SK-N-SH (cell line): ENCODE data around the gene GAS6.

Source experiments
- CHD2 ChIP-seq: fragments of 150-350 bp; IDR thresholded peaks from 2 replicates; pipeline ENCODE4 v1.6.1; 2018; ENCODE audit warnings: low read length; ENCODE audit not compliant: partially characterized antibody
- CTCF ChIP-seq: fragments of 200-600 bp; sonication (generic); IDR thresholded peaks from 2 replicates; pipeline ENCODE4 v1.6.1; 2017; ENCODE audit warnings: antibody characterized with exemption, mild to moderate bottlenecking, moderate library complexity
- EP300 ChIP-seq, 2 experiments: IDR thresholded peaks; 2 replicates each; pipeline versions ENCODE4 v1.4.0 to v1.6.1; 2012; ENCODE audit warnings: borderline replicate concordance in 1 of 2, low read depth in 1 of 2, low read length in 1 of 2
- FOXM1 ChIP-seq: IDR thresholded peaks from 2 replicates; pipeline ENCODE4 v1.4.0; 2012; ENCODE audit warnings: low read depth, mild to moderate bottlenecking
- MAX ChIP-seq: IDR thresholded peaks from 2 replicates; pipeline ENCODE4 v1.4.0; 2012; ENCODE audit warnings: low read depth
- NFIC ChIP-seq: IDR thresholded peaks from 2 replicates; pipeline ENCODE4 v1.4.0; 2012; ENCODE audit warnings: borderline replicate concordance
- RAD21 ChIP-seq: IDR thresholded peaks from 2 replicates; pipeline ENCODE4 v1.6.1; 2012; ENCODE audit warnings: mild to moderate bottlenecking, low read length
- TCF12 ChIP-seq: IDR thresholded peaks from 2 replicates; pipeline ENCODE4 v1.4.0; 2012
- ZBTB33 ChIP-seq: IDR thresholded peaks from 2 replicates; pipeline ENCODE4 v1.4.0; 2012; ENCODE audit warnings: low read depth, borderline replicate concordance

- peak; percentile 21 for TF ChIP-seq CTCF
- TF ChIP-seq CHD2: peak; percentile 19
- TF ChIP-seq EP300 (IDR thresholded peaks at IDR 0.05; ENCODE audit: borderline replicate concordance in 1 of 2, low read depth in 1 of 2, low read length in 1 of 2): peak; percentile 54 to 89; a peak in 3 of 4 replicates
- TF ChIP-seq RAD21: peak; percentile 54
- TF ChIP-seq MAX: peak; percentile 96
- TF ChIP-seq NFIC: peak; percentile 92
- peak; percentile 50; the same call in 1 of the 2 replicates for TF ChIP-seq ZBTB33
- TF ChIP-seq TCF12: peak; percentile 88
- TF ChIP-seq FOXM1: peak; percentile 58
Observed at GRCh38 chr13:113820813-113821651, 42.8 kb downstream of the GAS6 start.
